T-helper 1 cell treated with Interleukin-12 subunit alpha and Interleukin-12 subunit beta and Interleukin-4 antibody, amounts not matched to agents 30 ng/mL and 1 ng/mL, for 36 hours (primary cell): ENCODE measurements around the gene HMGN3. TPM values are rescaled to one million over a fixed set of nuclear protein-coding genes. Genes with fewer than 3 reads are reported as not detected.
"Not testable (repeated sequence)": the region's sequence is repeated elsewhere in the genome, so short reads cannot be mapped to it uniquely, and the experiment has no call there.

Experiments used
- intact Hi-C: fragments of 100-400 bp; cut with micrococcal nuclease; formaldehyde crosslinking; loops from one replicate; pipeline ENCODE4 v1.15.1; 2024
- total RNA-seq: library from RNA; stranded (reverse); gene quantifications from 2 replicates; pipeline ENCODE4 v1.2.3, GENCODE V29; 2022

The HMGN3 gene
- 54.0 and 56.7 TPM in 2 replicates for total RNA-seq

GRCh38 chr6:79234150-79235022 is at the start of gene HMGN3:
Gene HMGN3, minus strand, starts transcription at chr6:79234682.
- intact Hi-C loops = loop anchor here (1.0 to 10.0 kb wide), 8 partner anchors 156 to 872 kb away; partner anchors contain the start of genes BCKDHB, IRAK1BP1, PHIP and TTK

- intact Hi-C loops = no loop called here
These were observed 46.3 kb upstream of the HMGN3 start for GRCh38 chr6:79280756-79281155.

GRCh38 chr6:79277109-79277508 is 42.6 kb upstream of the HMGN3 start:
- intact Hi-C loops = no loop called here

- intact Hi-C loops = no loop called here
These were observed 35.4 kb upstream of the HMGN3 start for GRCh38 chr6:79269877-79270276.

GRCh38 chr6:79267128-79267527 is 32.6 kb upstream of the HMGN3 start:
- intact Hi-C loops = no loop called here

- intact Hi-C loops = no loop called here
These were observed 31.6 kb upstream of the HMGN3 start for GRCh38 chr6:79266051-79266450.

DNA sequence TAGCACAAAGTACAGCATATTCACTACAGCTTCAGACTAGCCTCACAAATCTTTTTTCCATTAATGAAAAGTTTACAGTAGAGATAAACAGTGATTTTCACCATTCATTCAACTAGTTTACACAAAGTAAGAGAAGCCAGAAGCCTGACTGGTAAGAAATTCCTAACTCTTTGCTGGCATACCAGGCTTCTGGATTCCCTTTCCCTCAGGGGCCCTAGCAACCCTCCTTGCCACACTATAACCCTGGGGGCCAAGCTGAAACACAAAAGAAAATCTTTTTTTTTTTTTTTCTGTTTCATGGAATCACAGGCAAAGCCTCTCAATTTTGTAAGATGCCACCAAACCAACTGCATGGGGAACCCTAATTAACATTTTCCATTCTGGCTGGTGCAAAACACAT is 28.9 kb upstream of the HMGN3 start:
- intact Hi-C loops = no loop called here

GRCh38 chr6:79261666-79262065 is 27.2 kb upstream of the HMGN3 start:
- intact Hi-C loops = no loop called here

- intact Hi-C loops = no loop called here
These were observed 26.3 kb upstream of the HMGN3 start for GRCh38 chr6:79260772-79261171.

DNA sequence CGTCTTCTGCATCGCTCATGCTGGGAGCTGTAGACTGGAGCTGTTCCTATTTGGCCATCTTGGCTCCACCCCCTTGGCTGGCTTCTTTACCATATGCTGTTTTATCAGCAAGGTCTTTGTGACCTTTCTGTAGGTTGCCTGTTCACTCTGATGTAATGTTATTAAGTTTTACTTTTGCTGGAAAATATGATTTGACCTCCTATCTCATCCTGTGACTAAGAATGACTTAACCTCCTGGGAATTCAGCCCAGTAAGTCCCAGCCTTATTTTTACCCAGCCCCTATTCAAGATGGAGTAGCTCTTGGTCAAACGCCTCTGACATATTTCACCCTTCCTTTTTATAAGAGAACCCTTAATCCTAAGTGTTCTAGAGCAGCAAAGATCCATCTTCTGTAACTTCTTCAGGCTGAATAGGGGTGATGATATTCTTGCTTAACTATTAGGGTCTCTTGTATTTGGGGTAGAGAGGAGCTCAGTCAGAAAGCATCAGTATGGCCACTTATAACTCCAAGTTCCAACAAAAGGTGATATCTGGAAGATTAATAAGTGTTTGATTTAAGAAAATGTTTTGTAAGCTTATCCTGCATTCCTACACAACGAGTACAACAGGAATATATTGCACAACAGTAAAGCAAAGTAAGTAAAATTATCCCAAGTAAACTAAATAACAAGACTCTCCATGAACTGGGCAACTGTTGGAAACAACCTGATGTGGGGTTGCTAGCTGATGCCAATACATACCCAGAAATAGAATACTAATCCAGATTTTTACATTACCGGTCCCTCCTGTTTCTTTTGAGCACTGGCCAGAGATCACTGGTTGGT is 23.1 kb upstream of the HMGN3 start:
- intact Hi-C loops = no loop called here

GRCh38 chr6:79256770-79257169 is 22.3 kb upstream of the HMGN3 start:
- intact Hi-C loops = not testable (repeated sequence)

DNA sequence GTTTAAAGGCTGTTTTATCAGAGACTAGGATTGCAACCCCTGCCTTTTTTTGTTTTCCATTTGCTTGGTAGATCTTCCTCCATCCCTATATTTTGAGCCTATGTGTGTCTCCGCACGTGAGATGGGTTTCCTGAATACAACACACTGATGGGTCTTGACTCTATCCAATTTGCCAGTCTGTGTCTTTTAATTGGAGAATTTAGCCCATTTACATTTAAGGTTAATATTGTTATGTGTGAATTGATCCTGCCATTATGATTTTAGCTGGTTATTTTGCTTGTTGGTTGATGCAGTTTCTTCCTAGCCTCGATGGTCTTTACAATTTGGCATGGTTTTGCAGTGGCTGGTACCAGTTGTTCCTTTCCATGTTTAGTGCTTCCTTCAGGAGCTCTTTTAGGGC is 20.6 kb upstream of the HMGN3 start:
- intact Hi-C loops = not testable (repeated sequence)

DNA sequence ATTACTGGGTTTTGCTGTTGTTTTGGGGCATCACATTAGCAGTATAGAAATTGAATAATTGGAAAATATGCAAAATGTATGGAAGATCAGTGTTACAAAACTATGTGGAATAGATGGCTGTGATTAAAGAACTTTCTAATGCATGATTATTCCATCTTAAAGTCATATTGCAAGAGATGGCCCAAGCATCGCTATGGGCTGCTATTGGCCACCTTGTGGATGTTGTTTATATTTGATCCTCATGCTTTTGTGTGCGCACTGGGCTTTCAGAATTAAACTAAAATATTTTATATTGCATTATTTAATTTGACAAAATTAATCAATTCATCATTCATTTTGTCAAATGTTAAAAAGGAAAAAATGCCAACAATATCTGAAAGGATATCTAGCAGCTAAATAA is 16.1 kb upstream of the HMGN3 start:
- intact Hi-C loops = no loop called here

DNA sequence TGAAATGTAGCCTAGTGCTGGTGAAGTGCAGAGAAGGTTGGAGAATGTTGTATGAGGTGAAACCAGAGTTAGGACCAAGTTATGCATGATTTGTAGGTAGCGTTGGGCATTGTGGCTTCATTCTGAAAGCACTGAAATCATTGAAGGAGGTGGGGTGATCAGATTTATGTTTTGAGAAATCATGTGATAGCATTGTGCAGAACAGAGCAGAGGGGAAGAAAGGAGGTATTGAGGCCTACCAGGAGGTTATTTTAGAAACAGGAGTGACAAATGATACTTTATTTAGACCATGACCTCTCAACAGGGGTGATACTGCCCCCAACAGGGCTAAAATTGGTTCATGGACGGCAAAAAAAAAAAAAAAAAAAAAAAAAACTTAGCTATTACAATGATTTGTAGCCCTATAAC is 15.6 kb upstream of the HMGN3 start:
- intact Hi-C loops = no loop called here

GRCh38 chr6:79249136-79249535 is 14.7 kb upstream of the HMGN3 start:
- intact Hi-C loops = no loop called here

DNA sequence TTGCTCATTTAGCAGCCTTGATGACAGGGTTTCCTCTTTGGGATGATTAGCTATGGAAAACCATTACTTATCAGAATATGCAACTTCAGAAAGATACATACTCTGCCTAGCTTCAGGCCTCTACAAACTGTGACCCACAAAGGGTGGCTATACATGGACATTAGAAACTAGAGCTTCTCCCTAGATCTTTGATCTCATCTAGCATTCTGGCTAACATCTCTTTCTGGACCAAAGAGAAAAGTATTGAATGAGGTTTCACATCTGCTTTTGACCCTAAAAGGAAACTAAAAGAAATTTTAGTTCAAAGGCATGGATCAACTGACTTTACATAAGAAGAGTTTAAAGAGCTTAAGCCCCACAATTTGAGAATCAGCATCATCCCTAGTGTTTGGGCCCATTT is 12.4 kb upstream of the HMGN3 start:
- intact Hi-C loops = no loop called here

- intact Hi-C loops = no loop called here
These were observed 6.7 kb upstream of the HMGN3 start for GRCh38 chr6:79241228-79241627.

- intact Hi-C loops = no loop called here
These were observed 6.0 kb upstream of the HMGN3 start for GRCh38 chr6:79240509-79240908.

- intact Hi-C loops = loop anchor here (10.0 kb wide), 1 partner anchor 295 kb away; no protein-coding TSS in a partner anchor
These were observed 5.2 kb upstream of the HMGN3 start for GRCh38 chr6:79239536-79240168.

GRCh38 chr6:79238919-79239318 is 4.4 kb upstream of the HMGN3 start:
- intact Hi-C loops = loop anchor here (10.0 kb wide), 1 partner anchor 294 kb away; no protein-coding TSS in a partner anchor

- intact Hi-C loops = loop anchor here (10.0 kb wide), 1 partner anchor 292 kb away; no protein-coding TSS in a partner anchor
These were observed 2.2 kb upstream of the HMGN3 start for GRCh38 chr6:79236711-79237110.
